Measurements from ENCODE around the gene PACRG. TPM values are rescaled to one million over a fixed set of nuclear protein-coding genes. Genes with fewer than 3 reads are reported as not detected.

PACRG gene
- polyA plus RNA-seq, 1 donor from 2014 or later = 16.6 TPM

DNA sequence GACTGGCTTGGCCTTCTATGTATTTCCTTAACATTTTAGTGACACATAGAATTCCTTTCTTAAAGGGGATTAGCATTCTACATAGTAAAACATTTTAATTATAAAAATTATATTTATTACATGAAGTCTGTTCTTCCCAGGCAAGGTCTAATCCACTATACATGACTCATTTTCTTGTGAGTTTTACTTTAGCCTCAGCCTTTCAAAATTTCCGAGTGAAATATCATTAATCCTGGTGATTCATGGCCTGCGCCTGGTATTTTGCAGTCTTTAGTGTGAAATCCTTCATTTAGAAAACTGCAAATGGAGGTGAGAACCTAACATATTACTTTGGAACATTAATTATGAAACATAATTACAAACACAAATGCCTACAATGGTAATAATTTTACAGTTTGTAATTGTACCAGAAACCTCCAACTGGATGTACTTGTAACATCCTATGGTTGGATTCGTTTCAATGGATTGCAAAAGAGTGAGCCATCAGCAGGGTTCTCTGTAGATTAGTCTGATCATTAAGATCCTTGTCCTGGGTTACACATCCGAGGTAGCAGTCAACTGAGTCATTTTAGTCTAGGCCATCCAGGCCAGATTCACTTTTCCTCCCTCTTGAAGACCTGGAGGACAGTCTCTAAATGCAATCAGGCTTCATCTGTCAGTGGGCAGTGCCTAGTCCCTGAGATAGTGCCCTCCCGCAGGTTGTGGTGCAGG is 272.0 kb downstream of the PACRG start:
- no peak overlapping the region for H3K4me3 ChIP-seq (ENCODE audit: low read length)
- TF ChIP-seq POLR2AphosphoS5 (IDR thresholded peaks at IDR 0.05) (no peak), SMC3 (conservative IDR thresholded peaks at IDR 0.05; ENCODE audit: poor library complexity) (no peak), MXI1 (conservative IDR thresholded peaks at IDR 0.05; ENCODE audit: poor library complexity, severe bottlenecking) (no peak), EZH2 (IDR thresholded peaks at IDR 0.05; ENCODE audit: borderline replicate concordance, insufficient read depth, low read length, poor library complexity, severe bottlenecking) (no peak), TAF1 (IDR thresholded peaks at IDR 0.05; ENCODE audit: low read depth) (no peak), EP300 (conservative IDR thresholded peaks at IDR 0.05; ENCODE audit: poor library complexity, severe bottlenecking) (no peak), RAD21 (conservative IDR thresholded peaks at IDR 0.05) (no peak)
- TF ChIP-seq, protein P1, sequence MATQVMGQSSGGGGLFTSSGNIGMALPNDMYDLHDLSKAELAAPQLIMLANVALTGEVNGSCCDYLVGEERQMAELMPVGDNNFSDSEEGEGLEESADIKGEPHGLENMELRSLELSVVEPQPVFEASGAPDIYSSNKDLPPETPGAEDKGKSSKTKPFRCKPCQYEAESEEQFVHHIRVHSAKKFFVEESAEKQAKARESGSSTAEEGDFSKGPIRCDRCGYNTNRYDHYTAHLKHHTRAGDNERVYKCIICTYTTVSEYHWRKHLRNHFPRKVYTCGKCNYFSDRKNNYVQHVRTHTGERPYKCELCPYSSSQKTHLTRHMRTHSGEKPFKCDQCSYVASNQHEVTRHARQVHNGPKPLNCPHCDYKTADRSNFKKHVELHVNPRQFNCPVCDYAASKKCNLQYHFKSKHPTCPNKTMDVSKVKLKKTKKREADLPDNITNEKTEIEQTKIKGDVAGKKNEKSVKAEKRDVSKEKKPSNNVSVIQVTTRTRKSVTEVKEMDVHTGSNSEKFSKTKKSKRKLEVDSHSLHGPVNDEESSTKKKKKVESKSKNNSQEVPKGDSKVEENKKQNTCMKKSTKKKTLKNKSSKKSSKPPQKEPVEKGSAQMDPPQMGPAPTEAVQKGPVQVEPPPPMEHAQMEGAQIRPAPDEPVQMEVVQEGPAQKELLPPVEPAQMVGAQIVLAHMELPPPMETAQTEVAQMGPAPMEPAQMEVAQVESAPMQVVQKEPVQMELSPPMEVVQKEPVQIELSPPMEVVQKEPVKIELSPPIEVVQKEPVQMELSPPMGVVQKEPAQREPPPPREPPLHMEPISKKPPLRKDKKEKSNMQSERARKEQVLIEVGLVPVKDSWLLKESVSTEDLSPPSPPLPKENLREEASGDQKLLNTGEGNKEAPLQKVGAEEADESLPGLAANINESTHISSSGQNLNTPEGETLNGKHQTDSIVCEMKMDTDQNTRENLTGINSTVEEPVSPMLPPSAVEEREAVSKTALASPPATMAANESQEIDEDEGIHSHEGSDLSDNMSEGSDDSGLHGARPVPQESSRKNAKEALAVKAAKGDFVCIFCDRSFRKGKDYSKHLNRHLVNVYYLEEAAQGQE (IDR thresholded peaks at IDR 0.05; ENCODE audit: borderline replicate concordance) = no peak
- TF ChIP-seq, protein P2, sequence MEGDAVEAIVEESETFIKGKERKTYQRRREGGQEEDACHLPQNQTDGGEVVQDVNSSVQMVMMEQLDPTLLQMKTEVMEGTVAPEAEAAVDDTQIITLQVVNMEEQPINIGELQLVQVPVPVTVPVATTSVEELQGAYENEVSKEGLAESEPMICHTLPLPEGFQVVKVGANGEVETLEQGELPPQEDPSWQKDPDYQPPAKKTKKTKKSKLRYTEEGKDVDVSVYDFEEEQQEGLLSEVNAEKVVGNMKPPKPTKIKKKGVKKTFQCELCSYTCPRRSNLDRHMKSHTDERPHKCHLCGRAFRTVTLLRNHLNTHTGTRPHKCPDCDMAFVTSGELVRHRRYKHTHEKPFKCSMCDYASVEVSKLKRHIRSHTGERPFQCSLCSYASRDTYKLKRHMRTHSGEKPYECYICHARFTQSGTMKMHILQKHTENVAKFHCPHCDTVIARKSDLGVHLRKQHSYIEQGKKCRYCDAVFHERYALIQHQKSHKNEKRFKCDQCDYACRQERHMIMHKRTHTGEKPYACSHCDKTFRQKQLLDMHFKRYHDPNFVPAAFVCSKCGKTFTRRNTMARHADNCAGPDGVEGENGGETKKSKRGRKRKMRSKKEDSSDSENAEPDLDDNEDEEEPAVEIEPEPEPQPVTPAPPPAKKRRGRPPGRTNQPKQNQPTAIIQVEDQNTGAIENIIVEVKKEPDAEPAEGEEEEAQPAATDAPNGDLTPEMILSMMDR (IDR thresholded peaks at IDR 0.05; ENCODE audit: poor library complexity, severe bottlenecking) = no peak

DNA sequence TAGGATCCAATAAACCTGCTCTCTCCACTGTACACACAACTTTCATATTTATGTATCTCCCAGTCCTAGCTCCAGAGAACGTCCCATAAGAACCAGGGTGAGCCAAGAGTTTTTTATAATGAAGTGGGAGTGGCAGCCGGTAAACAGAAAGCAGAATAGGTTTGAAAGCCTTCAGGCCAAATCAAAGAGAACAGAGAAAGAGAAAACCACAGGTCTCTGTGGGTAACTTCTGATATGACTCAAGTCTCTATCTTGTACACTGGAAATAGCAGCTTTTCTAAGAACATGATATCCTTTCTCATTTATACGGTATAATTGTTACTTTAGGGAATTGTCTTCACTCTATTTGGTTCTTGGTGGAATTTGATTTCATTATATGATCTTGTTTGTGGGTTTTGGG is 273.6 kb downstream of the PACRG start:
- Histone ChIP-seq H3K36me3 (ENCODE audit: insufficient read depth, low read length) (no peaks in the 10 kb centered on the region), H2AFZ (ENCODE audit: low read depth, low read length) (no peak overlapping the region), H3K4me2 (ENCODE audit: low read length) (no peak overlapping the region), H3K27me3 (ENCODE audit: insufficient read depth, low read depth, low read length) (no peaks in the 10 kb centered on the region), H3K9me2 (ENCODE audit: insufficient read depth, low read length) (no peaks in the 10 kb centered on the region), H4K20me1 (ENCODE audit: insufficient read depth) (no peaks in the 10 kb centered on the region), H3K4me3 (ENCODE audit: low read length) (no peak overlapping the region), H3K27ac (ENCODE audit: low read length) (no peak overlapping the region), H3K9me3 (ENCODE audit: low read length) (no peaks in the 10 kb centered on the region), H3K79me2 (replicated peaks; ENCODE audit: insufficient read depth, low read length) (no peaks in the 10 kb centered on the region), H3F3A (ENCODE audit: insufficient read depth, low read length, poor library complexity, severe bottlenecking) (no peaks in the 10 kb centered on the region), H3K9ac (ENCODE audit: low read length) (no peak overlapping the region)
- TF ChIP-seq EP300 (conservative IDR thresholded peaks at IDR 0.05; ENCODE audit: poor library complexity, severe bottlenecking) (no peak), MXI1 (conservative IDR thresholded peaks at IDR 0.05; ENCODE audit: poor library complexity, severe bottlenecking) (no peak)
- TF ChIP-seq, protein P2 (IDR thresholded peaks at IDR 0.05; ENCODE audit: poor library complexity, severe bottlenecking) = no peak

More for the DNA sequence above, 272.0 kb downstream of the PACRG start:
- Histone ChIP-seq H3K27ac (ENCODE audit: low read length) (no peak overlapping the region), H3K79me2 (replicated peaks; ENCODE audit: insufficient read depth, low read length) (no peaks in the 10 kb centered on the region), H4K20me1 (ENCODE audit: insufficient read depth) (no peaks in the 10 kb centered on the region), H3K36me3 (ENCODE audit: insufficient read depth, low read length) (no peaks in the 10 kb centered on the region), H3K9me3 (ENCODE audit: low read length) (no peaks in the 10 kb centered on the region), H2AFZ (ENCODE audit: low read depth, low read length) (no peak overlapping the region), H3K27me3 (ENCODE audit: insufficient read depth, low read depth, low read length) (no peaks in the 10 kb centered on the region), H3K9me2 (ENCODE audit: insufficient read depth, low read length) (no peaks in the 10 kb centered on the region), H3K9ac (ENCODE audit: low read length) (no peak overlapping the region), H3K4me2 (ENCODE audit: low read length) (no peak overlapping the region), H3F3A (ENCODE audit: insufficient read depth, low read length, poor library complexity, severe bottlenecking) (no peaks in the 10 kb centered on the region)

All from neural cell (in vitro differentiated cells).